Right forelimb (tissue), 1 donor: ENCODE results near the gene IRX2.

Source experiments
- DNase-seq: peaks from one replicate; pipeline ENCODE4 v3.0.0-alpha.2; 2018

Gene IRX2

DNA sequence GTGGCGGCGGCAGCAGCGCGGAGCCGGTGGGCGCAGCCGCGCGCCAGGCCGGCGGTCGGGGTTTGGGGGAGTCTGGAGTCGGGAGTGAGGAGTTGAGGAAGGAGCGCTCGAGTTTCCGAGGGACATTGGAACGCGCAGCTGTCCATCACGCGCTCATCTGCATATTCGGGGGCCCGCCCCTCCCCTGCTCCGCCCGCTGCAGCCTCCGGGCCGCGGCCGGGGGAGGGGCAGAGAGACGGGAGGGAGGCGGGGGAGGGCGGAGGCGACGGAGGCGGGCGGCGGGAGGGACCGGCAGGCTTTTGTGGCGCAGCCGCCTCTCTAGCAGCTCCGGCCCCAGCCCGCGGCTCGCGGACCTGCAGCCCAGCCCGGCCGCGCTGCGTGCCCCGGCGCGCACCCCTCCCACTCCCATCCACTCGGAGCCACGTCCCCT, at the start of gene IRX2:
Gene IRX2 (minus strand): TSS at position 86 of the 430 bp plus-strand sequence. CDS start 264 bp downstream, outside the sequence.
- DNase-seq: peak; percentile 88

GRCh38 chr5:2800035-2800434, 48.6 kb upstream of the IRX2 start:
- DNase-seq: no peak

DNA sequence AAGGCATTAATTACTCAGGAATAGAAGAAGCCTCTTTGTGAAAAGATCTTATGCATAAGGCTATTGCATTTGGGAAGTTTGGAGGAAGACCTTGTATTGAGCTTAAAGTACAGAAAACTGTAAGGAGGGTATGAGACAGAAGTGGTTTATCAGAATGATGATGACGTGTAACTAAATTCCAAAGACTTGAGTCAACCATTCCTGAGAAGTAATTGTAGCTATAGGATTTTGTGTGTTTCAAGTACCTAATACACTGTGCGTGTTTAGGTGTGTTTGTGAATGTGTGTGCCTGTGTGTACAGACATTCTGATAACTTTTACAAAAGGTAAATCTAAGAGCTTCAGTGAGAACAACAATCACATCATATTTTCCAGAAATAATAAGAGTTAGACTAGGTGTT, 46.5 kb upstream of the IRX2 start:
- DNase-seq: no peak

GRCh38 chr5:2797160-2797559, 45.7 kb upstream of the IRX2 start:
- no peak for DNase-seq

DNA sequence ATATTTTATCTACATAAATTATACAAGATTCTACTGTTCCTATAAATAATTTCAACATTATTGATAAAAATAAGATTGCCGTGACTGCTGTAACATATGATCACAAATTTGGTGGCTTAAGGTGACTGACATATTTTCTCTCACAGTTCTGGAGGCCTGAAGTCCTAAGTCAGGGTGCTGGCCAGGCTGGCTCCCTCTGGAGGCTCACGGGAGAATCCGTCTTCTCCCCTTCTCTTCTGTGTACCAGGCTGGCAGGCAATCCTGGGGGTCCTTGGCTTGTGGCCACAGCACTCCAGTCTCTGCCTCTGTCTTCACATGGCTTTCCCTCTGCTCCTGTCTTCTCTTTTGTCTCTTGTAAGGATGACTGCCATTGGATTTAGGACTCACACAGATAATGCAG, 31.7 kb upstream of the IRX2 start:
- no peak for DNase-seq

- no peak for DNase-seq
Measured at GRCh38 chr5:2782658-2783057, 31.2 kb upstream of the IRX2 start.

- no peak for DNase-seq
Measured at GRCh38 chr5:2780421-2781171, 29.1 kb upstream of the IRX2 start.

DNA sequence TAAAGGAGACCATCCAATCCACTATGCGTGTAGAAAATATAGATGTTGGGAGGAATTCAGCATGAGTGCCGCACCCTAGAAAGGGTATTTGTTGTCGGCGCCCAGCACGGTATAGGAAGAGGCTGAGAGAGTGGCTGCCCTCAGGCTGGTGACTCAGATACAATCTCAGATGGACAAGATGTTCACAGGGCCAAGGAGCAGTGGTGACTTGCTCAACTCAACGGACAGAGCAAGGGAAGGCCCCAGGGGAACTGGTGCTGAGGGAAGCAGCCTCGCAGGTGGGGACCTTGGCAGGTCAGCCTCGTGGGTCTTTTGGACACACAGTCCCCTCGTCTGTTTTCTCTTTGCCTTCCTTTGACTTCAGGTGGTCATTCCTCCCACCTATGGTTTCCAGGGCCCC, 28.0 kb upstream of the IRX2 start:
- no peak for DNase-seq

DNA sequence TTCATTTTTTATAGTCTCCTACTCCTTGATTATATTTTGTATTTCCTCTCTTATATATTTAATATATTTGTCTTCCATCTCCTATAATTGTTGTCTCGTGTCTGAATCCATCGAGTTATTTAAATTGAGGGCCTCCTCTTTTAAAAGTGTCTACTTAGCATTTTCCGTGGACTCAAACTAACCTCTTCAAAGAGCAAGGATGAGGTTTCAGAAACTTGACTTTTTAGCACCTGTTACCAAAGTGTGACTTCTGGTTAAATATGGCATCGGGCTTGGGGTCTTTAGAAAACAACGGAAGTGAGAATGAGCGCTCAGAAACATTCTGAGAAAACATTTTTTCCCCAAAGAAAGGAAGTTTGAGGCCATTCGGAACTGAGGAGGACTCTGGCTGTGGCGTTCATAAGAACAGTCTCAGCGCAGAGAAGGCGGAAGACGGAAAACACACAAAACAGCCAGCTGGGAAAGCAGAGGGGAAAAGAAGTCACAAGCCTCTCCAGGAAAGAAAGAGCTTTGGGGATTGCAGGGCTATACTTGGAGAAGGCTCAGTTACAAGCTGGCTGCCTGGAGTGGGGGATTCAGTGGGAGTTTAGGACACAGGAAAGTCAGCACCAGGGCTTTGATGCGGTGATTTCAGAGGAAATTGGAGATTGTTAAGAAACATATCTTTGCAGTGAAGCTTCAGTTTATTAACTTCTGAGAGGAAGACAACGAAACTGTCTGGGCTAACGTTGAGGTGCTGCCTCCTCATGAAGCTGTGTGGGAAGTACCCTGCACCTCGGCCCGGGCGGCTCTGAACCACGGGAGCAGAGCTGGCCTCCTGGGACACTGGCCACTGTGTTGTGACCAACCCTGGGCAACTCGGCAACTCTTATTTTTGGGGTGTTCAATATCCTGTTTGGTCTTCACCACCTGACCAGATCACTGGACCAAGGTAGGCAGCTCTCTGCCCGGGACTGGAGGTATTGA, 25.1 kb upstream of the IRX2 start:
- DNase-seq: no peak

DNA sequence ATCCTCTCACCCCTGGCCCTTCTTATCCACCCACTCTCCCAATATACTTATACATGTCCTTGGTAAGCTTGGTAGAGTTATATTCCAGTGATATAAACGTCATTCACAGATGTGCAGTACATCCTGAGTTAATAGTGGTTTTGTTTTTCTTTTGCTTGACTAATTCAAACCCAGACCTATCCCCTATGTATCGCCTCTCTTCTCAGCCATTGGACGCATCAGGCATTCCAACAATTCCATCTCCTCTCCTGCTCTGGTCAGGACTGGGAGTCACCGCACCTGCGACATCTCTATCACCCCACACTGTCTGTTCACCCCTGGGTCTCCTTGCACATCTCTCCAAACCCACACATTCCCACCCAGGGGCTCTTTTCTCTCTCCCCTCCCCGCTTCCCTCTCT, 21.9 kb upstream of the IRX2 start:
- DNase-seq: no peak

- DNase-seq: no peak
Measured at GRCh38 chr5:2767089-2767488, 15.6 kb upstream of the IRX2 start.

GRCh38 chr5:2764581-2764980, 13.1 kb upstream of the IRX2 start:
- no peak for DNase-seq

DNA sequence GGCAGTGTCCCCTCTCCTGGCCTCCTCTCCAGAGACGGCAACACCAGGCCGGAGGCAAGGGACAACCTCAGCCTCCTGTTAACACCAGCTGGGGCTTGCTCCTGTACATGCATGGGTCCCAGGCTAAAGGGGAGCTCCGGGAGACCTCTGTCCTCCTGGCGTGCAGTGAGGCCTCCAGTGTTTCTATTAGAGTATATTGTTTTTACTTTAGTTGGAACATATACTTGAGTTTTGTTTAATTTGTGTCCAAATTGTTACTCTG, 12.0 kb upstream of the IRX2 start:
- no peak for DNase-seq

DNA sequence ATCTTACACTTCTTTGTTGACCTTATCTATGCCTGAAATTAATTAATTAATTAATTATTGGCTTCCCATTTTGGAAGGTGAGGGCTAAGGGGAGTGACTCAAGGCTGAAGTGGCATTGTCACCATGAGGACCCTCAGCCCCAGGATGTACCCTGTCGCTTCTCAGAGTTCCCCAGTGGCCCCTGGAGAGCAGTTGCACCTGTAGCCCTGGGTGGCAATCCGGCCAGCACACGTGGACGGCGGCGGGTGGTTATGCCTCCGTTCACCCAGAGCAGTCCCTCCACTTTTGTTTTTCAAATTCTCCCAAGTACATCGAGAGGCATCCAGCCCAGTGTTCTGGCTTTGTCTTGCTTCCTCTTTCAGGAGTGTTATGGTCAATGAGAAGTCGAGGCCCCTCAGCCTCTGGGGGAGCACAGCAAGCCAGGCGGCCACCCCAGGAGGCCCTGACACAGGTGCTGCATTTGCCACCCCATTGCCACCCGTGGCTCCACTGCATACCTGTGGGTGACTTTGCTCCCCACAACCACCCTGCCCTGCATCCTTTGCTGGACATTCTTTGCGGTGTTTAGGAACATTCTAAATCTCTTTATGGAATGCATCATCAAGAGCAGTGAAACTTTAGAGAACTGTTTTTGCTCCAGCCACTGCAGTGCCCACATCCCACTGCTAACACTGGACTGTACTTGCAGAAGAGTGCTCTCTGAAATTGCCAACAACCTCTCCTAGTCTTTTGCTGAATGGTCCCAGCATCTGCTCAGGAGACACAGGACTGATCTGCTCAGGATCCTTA, 11.5 kb upstream of the IRX2 start:
- DNase-seq: no peak

DNA sequence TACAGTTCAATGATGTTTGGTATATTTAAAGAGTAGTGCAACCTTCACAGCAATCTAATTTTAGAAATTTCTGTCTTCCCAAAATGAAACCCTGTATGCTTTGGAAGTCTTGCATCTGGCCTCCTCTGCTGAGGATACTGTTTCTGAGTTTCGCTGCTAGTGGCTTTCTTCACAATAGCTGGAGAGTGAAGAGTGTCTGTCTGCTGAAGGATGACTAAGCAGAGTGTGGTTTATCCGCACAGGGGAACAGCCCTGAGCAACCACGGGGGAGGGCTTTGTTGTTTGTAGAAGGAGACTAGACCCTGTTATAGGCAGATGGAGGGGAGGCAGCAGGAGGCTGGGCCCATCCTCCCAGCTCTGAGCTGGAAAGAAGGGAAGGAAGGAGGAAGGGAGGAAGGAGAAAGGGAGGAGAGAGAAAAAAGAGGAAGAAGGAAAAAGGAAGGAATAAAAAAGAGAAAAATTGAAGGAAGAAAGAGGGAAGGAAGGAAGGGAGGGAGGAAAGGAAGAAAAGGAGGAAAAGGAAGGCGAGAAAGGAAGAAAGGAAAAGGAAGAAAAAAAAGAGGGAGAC, 10.5 kb upstream of the IRX2 start:
- DNase-seq: no peak

DNA sequence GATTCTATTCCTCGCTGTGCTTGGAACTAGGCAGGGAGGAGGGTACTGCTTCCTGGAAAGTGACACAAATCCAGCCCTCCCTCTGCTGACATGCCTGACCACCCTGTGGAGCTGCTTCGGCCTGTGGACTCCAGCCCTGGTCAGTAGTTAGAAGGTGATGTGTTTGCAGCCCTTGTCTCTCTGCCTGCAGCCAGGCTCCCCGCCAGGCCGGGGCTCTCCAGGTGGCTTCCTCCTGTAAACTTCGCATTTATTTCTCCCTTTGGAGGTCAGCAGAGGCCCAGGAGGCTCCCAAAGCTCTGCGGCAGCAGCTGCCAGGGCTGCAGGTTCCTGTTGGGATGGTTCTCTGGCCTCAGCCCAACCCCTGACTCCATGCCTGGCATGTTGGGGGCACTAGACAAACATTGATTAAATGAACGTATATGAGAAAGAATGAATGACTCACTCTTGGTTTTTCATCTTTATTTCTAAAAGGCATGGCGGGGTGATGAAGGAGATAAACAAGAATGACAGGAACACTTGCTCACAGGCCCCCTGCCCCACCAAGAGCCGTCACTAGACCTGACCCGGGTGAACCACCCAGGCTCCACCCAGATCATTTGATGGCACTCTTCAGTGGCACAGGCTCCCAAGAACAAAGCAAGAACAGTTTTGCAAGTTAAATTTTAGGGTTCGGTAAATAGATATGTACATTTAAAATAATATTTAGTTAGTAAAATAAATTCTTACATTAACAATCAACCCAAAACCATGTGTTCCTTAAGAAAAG, 8.4 kb upstream of the IRX2 start:
- DNase-seq: no peak

DNA sequence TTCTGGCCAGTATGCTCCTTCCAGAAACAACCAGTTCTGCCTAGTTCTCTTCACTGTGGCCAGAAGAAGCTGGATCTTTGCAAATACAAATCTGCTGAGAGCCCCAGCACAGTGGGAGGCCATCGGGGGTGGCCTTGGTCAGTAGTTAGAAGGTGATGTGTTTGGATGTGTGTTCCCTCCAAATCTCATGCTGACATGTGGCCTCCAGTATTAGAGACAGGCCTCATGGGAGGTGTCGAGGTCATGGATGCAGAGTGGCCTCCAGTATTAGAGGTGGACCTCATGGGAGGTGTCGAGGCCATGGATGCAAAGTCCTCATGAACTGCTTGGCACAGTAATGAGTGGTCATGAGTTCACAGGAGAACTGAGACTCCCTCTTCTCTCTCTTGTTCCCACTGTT, 7.6 kb upstream of the IRX2 start:
- DNase-seq: no peak

- DNase-seq: no peak
Measured at GRCh38 chr5:2758632-2759031, 7.2 kb upstream of the IRX2 start.

DNA sequence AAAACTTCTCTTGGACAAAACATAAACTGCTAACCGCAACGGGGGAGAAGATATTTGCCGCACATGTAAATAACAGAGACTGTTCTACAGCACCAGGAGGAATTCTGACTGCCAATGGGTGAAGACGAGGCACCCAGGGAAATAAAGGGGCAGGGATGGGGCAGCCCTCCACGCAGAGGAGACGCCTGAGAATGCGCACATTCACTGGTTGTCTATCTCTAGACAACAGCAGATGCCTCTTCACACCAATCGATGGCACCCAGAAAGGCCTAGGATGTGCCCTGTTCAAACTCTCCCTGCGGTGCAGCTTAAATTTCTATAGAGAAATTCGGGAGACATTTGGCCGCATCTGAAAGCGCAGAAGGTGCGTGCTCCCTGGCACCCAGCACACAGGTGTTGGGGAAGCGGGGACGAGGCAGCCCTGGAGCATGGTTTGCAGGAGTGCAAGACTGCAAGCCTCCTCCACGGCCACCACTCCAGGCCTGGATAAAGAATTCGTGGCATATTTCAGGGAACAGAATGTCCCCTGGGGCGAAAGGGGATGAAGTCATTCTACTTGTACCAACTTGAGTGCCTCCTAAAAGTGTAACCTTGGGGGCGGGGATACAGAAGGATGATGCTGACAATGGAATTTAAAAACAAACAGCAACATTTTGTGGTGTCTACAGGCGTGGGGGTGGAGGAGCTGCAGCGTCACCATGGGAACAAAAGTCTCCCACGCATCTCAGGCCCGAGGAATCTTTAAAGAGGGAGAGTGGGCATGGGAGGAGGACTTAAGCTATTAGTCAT, 6.3 kb upstream of the IRX2 start:
- no peak for DNase-seq

- DNase-seq: no peak
Measured at GRCh38 chr5:2756211-2757152, 5.0 kb upstream of the IRX2 start.
